Astrocyte of the cerebellum (primary cell): ENCODE results near the gene CRHR1.

Source experiments
- DNase-seq: peaks from one replicate; pipeline ENCODE4 v3.0.0-alpha.2; 2011; ENCODE audit warnings: low read depth
- H3K4me3 ChIP-seq: 2 replicates; pipeline ENCODE4 v1.5.1; 2011; ENCODE audit warnings: mild to moderate bottlenecking, low read depth, low read length, moderate library complexity
- CTCF ChIP-seq: IDR thresholded peaks from 2 replicates; pipeline ENCODE4 v1.5.1; 2012; ENCODE audit warnings: low read length, low read depth, moderate library complexity, mild to moderate bottlenecking; ENCODE audit errors: missing control alignments
- in situ Hi-C: cut with HindIII; loops from 2 replicates; pipeline ENCODE4 v1.10.0; 2017; ENCODE audit warnings: low sequenced_read_pairs

CRHR1 gene

DNA sequence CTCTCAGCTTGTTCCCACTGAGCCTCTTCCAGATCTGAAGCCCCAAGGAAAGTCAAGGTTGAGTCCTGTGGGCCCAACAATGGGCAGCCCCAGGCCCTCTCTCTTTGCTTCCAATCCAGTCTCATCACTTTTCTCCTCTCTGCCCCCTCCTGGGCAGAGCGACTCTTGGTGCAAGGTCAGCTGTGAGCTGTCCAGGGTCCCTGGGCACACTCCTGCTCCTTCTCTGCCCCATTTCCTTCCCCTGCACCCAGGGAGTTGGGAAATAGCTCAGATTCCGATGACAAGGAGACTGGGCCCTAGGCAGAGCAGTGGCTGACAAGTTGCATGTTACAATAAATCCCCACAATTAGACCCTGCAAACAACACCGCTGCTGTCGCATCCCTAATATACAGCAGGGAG lies 16.1 kb upstream of the CRHR1 start:
- in situ Hi-C loops: no loop called here
- no peak for DNase-seq
- no peak for TF ChIP-seq CTCF
- no peak overlapping the region for H3K4me3 ChIP-seq

GRCh38 chr17:45770632-45771270 lies 13.4 kb upstream of the CRHR1 start:
- TF ChIP-seq CTCF: no peak
- in situ Hi-C loops: no loop called here
- H3K4me3 ChIP-seq: no peak overlapping the region
- no peak for DNase-seq

DNA sequence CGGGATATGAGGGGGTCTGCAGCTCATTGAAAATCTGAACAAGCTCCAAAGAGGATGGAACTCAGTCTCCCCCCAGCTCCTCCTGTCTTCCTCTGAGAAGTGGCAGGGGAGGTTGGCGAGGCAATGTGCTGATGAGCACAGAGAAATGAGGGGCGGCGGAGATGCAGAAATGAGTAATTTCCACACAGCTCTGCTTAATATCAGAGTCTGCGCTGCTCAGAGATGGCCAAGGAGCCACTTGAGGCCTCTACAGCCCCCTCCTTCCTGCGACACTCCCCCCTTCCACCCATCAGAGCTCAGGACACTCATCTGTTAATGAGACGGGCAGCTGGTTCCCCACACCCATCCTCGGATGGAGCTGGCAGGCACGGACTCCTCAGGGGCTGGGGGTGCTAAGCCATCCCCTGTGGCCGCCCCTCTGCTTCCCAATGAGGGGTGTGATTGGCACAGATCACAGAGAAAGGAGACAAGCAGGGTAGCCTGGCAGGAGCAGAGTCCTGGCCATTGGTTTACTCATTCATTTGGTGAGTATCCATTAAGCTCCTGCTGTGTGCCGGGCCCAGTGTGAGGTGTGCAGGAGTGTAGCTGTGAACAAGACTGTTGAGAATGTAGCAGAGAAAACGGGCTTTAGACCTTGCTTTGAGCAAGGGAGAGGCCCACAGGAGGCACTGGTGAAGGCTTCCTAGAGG lies 12.7 kb upstream of the CRHR1 start:
- no peak for TF ChIP-seq CTCF
- no peak overlapping the region for H3K4me3 ChIP-seq
- in situ Hi-C loops: no loop called here
- no peak for DNase-seq

- no peak for DNase-seq
- no peak for TF ChIP-seq CTCF
- no peak overlapping the region for H3K4me3 ChIP-seq
- in situ Hi-C loops: no loop called here
Measured at GRCh38 chr17:45775148-45775547, 9.0 kb upstream of the CRHR1 start.

- H3K4me3 ChIP-seq: no peak overlapping the region
- in situ Hi-C loops: no loop called here
- no peak for DNase-seq
- no peak for TF ChIP-seq CTCF
Measured at GRCh38 chr17:45775576-45776011, 8.5 kb upstream of the CRHR1 start.

DNA sequence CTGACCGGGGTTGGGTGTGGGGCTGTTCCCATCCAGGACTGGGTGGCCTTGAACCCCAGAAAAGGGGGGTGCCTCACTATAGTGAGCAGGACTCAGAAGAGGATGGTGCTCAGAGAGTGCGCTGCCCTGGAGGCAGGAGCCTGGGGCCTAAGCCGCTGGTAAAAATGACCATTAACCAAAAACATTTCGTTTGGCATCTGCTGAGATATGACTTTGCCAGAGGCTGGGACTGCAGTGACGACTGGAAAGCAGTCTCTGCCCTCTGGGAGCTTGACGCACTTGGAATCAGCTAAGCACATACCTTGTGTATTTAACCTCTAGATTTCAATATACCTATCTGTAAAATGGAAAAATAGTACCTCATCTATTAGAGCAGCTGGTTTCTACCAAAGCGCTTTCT lies 7.2 kb upstream of the CRHR1 start:
- no peak for DNase-seq
- in situ Hi-C loops: no loop called here
- H3K4me3 ChIP-seq: no peak overlapping the region
- TF ChIP-seq CTCF: no peak
